ENCODE results near the gene E4F1. TPM values are rescaled to one million over a fixed set of nuclear protein-coding genes. Genes with fewer than 3 reads are reported as not detected.
A peak's percentile ranks its signal among the peaks of the same experiment; 100 is the strongest.

The E4F1 gene
- total and polyA plus RNA-seq, 9 of the 15 experiments (the other 6 are each of a cell fraction or from before 2014, with no cell fraction given), result 0.48 to 94.9 (median 20.4) TPM

DNA sequence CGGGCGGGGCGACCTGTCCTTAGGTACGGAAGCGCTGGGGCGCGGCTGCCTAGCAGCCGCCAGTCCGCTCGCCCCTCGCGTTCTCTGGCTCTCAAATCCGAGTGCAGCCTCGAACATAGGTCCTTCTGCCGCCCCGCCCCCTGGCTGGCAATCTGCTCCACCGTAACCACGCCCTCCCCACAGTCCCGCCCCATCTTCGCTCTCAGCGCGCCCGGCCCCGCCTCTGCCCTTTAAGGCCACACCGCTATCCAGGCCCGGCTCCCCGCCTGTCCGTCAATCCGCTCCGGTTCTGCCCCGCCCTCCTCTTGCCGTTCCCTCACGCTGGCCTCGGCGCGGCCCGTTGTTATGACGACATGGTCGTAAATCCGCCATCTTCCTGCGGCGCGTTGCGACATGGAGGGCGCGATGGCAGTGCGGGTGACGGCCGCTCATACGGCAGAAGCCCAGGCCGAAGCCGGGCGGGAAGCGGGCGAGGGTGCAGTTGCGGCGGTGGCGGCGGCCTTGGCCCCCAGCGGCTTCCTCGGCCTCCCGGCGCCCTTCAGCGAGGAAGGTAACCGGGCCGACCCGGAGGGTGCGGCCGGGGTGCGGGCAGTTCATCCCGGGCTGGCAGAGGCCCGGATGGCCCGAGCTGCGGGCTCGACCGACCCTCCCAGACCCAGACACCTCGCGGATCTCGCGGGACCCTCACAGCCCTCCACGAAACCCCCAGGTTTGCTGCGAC lies at the start of gene E4F1 (continued):
- TF ChIP-seq, protein P1, sequence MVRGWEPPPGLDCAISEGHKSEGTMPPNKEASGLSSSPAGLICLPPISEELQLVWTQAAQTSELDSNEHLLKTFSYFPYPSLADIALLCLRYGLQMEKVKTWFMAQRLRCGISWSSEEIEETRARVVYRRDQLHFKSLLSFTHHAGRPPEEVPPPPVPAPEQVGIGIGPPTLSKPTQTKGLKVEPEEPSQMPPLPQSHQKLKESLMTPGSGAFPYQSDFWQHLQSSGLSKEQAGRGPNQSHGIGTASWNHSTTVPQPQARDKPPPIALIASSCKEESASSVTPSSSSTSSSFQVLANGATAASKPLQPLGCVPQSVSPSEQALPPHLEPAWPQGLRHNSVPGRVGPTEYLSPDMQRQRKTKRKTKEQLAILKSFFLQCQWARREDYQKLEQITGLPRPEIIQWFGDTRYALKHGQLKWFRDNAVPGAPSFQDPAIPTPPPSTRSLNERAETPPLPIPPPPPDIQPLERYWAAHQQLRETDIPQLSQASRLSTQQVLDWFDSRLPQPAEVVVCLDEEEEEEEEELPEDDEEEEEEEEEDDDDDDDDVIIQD (CRISPR knock-in tag; IDR thresholded peaks at IDR 0.05), result no peak
- TF ChIP-seq FOXJ2 (tag; IDR thresholded peaks at IDR 0.05), result peak; percentile 80; the same call in 1 of the 2 replicates
- TF ChIP-seq ZNF217 (CRISPR knock-in tag; IDR thresholded peaks at IDR 0.05), result no peak
- TF ChIP-seq, protein P2, sequence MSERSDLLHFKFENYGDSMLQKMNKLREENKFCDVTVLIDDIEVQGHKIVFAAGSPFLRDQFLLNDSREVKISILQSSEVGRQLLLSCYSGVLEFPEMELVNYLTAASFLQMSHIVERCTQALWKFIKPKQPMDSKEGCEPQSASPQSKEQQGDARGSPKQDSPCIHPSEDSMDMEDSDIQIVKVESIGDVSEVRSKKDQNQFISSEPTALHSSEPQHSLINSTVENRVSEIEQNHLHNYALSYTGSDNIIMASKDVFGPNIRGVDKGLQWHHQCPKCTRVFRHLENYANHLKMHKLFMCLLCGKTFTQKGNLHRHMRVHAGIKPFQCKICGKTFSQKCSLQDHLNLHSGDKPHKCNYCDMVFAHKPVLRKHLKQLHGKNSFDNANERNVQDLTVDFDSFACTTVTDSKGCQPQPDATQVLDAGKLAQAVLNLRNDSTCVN (CRISPR knock-in tag; IDR thresholded peaks at IDR 0.05), result no peak
- peak; percentile 40; the same call in 1 of the 2 replicates for TF ChIP-seq ZNF12 (CRISPR knock-in tag; IDR thresholded peaks at IDR 0.05)
- TF ChIP-seq, protein P3, sequence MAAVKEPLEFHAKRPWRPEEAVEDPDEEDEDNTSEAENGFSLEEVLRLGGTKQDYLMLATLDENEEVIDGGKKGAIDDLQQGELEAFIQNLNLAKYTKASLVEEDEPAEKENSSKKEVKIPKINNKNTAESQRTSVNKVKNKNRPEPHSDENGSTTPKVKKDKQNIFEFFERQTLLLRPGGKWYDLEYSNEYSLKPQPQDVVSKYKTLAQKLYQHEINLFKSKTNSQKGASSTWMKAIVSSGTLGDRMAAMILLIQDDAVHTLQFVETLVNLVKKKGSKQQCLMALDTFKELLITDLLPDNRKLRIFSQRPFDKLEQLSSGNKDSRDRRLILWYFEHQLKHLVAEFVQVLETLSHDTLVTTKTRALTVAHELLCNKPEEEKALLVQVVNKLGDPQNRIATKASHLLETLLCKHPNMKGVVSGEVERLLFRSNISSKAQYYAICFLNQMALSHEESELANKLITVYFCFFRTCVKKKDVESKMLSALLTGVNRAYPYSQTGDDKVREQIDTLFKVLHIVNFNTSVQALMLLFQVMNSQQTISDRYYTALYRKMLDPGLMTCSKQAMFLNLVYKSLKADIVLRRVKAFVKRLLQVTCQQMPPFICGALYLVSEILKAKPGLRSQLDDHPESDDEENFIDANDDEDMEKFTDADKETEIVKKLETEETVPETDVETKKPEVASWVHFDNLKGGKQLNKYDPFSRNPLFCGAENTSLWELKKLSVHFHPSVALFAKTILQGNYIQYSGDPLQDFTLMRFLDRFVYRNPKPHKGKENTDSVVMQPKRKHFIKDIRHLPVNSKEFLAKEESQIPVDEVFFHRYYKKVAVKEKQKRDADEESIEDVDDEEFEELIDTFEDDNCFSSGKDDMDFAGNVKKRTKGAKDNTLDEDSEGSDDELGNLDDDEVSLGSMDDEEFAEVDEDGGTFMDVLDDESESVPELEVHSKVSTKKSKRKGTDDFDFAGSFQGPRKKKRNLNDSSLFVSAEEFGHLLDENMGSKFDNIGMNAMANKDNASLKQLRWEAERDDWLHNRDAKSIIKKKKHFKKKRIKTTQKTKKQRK (IDR thresholded peaks at IDR 0.05; ENCODE audit: borderline replicate concordance, low read depth, low read length), result no peak
- no peak for TF ChIP-seq BDP1 (IDR thresholded peaks at IDR 0.05; ENCODE audit: insufficient read depth, insufficient read length)
- no peak for TF ChIP-seq TAL1 (IDR thresholded peaks at IDR 0.05)
- TF ChIP-seq ZNF134 (CRISPR knock-in tag; conservative IDR thresholded peaks at IDR 0.05), result no peak
- TF ChIP-seq, protein P4, sequence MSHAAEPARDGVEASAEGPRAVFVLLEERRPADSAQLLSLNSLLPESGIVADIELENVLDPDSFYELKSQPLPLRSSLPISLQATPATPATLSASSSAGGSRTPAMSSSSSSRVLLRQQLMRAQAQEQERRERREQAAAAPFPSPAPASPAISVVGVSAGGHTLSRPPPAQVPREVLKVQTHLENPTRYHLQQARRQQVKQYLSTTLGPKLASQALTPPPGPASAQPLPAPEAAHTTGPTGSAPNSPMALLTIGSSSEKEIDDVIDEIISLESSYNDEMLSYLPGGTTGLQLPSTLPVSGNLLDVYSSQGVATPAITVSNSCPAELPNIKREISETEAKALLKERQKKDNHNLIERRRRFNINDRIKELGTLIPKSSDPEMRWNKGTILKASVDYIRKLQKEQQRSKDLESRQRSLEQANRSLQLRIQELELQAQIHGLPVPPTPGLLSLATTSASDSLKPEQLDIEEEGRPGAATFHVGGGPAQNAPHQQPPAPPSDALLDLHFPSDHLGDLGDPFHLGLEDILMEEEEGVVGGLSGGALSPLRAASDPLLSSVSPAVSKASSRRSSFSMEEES (CRISPR knock-in tag; IDR thresholded peaks at IDR 0.05), result no peak
- peak; percentile 95 for TF ChIP-seq MEIS2 (IDR thresholded peaks at IDR 0.05; ENCODE audit: partially characterized antibody)
- TF ChIP-seq HLTF (IDR thresholded peaks at IDR 0.05), result no peak
- no peak for TF ChIP-seq E2F3 (CRISPR knock-in tag; IDR thresholded peaks at IDR 0.05)
- TF ChIP-seq, protein P5, sequence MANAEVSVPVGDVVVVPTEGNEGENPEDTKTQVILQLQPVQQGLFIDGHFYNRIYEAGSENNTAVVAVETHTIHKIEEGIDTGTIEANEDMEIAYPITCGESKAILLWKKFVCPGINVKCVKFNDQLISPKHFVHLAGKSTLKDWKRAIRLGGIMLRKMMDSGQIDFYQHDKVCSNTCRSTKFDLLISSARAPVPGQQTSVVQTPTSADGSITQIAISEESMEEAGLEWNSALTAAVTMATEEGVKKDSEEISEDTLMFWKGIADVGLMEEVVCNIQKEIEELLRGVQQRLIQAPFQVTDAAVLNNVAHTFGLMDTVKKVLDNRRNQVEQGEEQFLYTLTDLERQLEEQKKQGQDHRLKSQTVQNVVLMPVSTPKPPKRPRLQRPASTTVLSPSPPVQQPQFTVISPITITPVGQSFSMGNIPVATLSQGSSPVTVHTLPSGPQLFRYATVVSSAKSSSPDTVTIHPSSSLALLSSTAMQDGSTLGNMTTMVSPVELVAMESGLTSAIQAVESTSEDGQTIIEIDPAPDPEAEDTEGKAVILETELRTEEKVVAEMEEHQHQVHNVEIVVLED (CRISPR knock-in tag; IDR thresholded peaks at IDR 0.05), result peak; percentile 72
- TF ChIP-seq U2AF1 (optimal IDR thresholded peaks at IDR 0.05; ENCODE audit: low read depth, low read length), result peak; percentile 59

Data from K562 (cell line).